PC-3 (cell line): Measurements from ENCODE around the gene AGAP1. TPM values are rescaled to one million over a fixed set of nuclear protein-coding genes. Genes with fewer than 3 reads are reported as not detected.

Experiments
- ATAC-seq: fragments of 200-7000 bp; cut with Tn5 transposase; 2 replicates; pipeline ENCODE4 v1.9.1; 2020; ENCODE audit warnings: mild to moderate bottlenecking, moderate library complexity
- BruUV-seq: library from RNA; stranded (reverse); fragments of 400-500 nt; replicated peaks from 2 replicates; lab custom pipeline; 2021; lab: Mats Ljungman, UMichigan
- CTCF ChIA-PET: fragments of 300-600 bp; sonication (Branson Sonifier 250); formaldehyde crosslinking; loops from one replicate; lab custom pipeline; 2022; ENCODE audit warnings: antibody characterized with exemption; lab: Charles Lee
- POLR2A ChIA-PET: fragments of 300-600 bp; sonication (Branson Sonifier 250); formaldehyde crosslinking; loops from one replicate; lab custom pipeline; 2022; ENCODE audit warnings: antibody characterized with exemption; ENCODE audit not compliant: unreplicated experiment; lab: Charles Lee
- DNase-seq: peaks from one replicate; pipeline ENCODE4 v3.0.0-alpha.2; 2015
- H2AFZ ChIP-seq: fragments of 300-600 bp; sonication (generic); 2 replicates; pipeline ENCODE4 v1.6.0; 2016; ENCODE audit warnings: antibody characterized with exemption, low read length
- H3F3A ChIP-seq: fragments of 300-600 bp; sonication (generic); one replicate; pipeline ENCODE4 v1.6.0; 2017; ENCODE audit warnings: antibody characterized with exemption, low read length, control low read depth, mild to moderate bottlenecking; ENCODE audit not compliant: unreplicated experiment
- H3K27ac ChIP-seq: fragments of 300-600 bp; sonication (generic); 2 replicates; pipeline ENCODE4 v1.5.1; 2016; ENCODE audit warnings: mild to moderate bottlenecking, low read length
- H3K27me3 ChIP-seq: fragments of 300-600 bp; sonication (generic); 2 replicates; pipeline ENCODE4 v1.6.1; 2016; ENCODE audit warnings: low read length, mixed read lengths
- H3K36me3 ChIP-seq: fragments of 300-600 bp; sonication (generic); 2 replicates; pipeline ENCODE4 v1.6.1; 2016; ENCODE audit warnings: low read depth, mixed run types, low read length, mixed read lengths
- H3K4me1 ChIP-seq: fragments of 300-600 bp; sonication (generic); 2 replicates; pipeline ENCODE4 v1.5.1; 2016; ENCODE audit warnings: low read length; ENCODE audit not compliant: insufficient read depth
- H3K4me2 ChIP-seq: fragments of 300-600 bp; sonication (generic); 2 replicates; pipeline ENCODE4 v1.6.0; 2016; ENCODE audit warnings: low read length
- H3K4me3 ChIP-seq: fragments of 300-600 bp; sonication (generic); 2 replicates; pipeline ENCODE4 v1.5.1; 2016; ENCODE audit warnings: mild to moderate bottlenecking, low read length, mixed read lengths
- H3K79me2 ChIP-seq: fragments of 300-600 bp; sonication (generic); 2 replicates; pipeline ENCODE4 v1.6.1; 2017; ENCODE audit warnings: low read length, mixed read lengths
- H3K9ac ChIP-seq: fragments of 300-600 bp; sonication (generic); 2 replicates; pipeline ENCODE4 v1.6.0; 2016; ENCODE audit warnings: mild to moderate bottlenecking, low read length
- H3K9me2 ChIP-seq: fragments of 300-600 bp; sonication (generic); replicated peaks from 2 replicates; pipeline ENCODE4 v1.6.1; 2016; ENCODE audit warnings: mixed run types, low read length, mixed read lengths
- H3K9me3 ChIP-seq: fragments of 300-600 bp; sonication (generic); 2 replicates; pipeline ENCODE4 v1.6.1; 2016; ENCODE audit warnings: low read length, mixed read lengths
- H4K20me1 ChIP-seq: fragments of 300-600 bp; sonication (generic); 2 replicates; pipeline ENCODE4 v1.6.1; 2016; ENCODE audit warnings: low read length, mixed read lengths
- EZH2 ChIP-seq: fragments of 300-600 bp; sonication (generic); IDR thresholded peaks from one replicate; pipeline ENCODE4 v1.6.1; 2017; ENCODE audit warnings: antibody characterized with exemption, mild to moderate bottlenecking, low read length; ENCODE audit not compliant: unreplicated experiment
- EZH2phosphoT487 ChIP-seq: fragments of 300-600 bp; sonication (generic); IDR thresholded peaks from 2 replicates; pipeline ENCODE4 v1.6.1; 2018; ENCODE audit warnings: mild to moderate bottlenecking, antibody characterized with exemption, low read length, borderline replicate concordance
- intact Hi-C: fragments of 100-400 bp; cut with micrococcal nuclease; formaldehyde crosslinking; loops from 2 replicates; pipeline ENCODE4 v1.9.0; 2023
- total RNA-seq: library from RNA; depleted of rRNA; stranded (reverse); fragments of >200 nt; gene quantifications from 2 replicates; pipeline ENCODE4 v1.2.3, GENCODE V29; 2014
- TF ChIP-seq, protein P1 (sequence below): fragments of 300-600 bp; sonication (generic); conservative IDR thresholded peaks from 2 replicates; pipeline ENCODE4 v1.5.1; 2017; ENCODE audit warnings: antibody characterized with exemption, low read depth, mild to moderate bottlenecking, low read length

AGAP1 gene
- total RNA-seq, 1 experiment from 2014 or later: 31.0 TPM

DNA sequence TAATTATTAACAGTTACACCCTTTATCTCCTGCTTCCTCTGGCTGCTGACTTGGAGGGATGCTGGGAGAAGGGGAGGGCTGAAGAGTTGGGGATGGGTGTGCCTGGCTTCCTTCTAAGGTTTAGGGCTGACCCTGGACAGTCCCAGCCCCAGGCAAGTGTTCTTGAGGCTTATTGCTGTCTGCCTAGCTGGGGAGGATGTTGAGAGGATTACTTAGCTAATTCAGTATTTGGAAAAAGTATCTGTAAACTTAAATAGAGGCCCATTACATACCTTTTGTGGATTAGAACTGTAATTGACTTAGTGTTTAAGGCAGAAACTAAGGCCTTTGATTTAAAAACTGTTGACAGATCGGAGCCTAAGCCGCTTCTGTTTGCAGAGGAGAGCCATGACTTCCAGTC, 67.6 kb downstream of the AGAP1 start:
- no peaks in the 10 kb centered on the region for H3K27me3 ChIP-seq
- no peak overlapping the region for H3K9ac ChIP-seq
- H3K36me3 ChIP-seq: no peaks in the 10 kb centered on the region
- POLR2A ChIA-PET: no interaction called here
- H3K9me2 ChIP-seq: no peaks in the 10 kb centered on the region
- no peak overlapping the region for H3K27ac ChIP-seq
- peaks cover 99% of the 10 kb centered on the region for H3K79me2 ChIP-seq
- no peak for DNase-seq
- H3K4me1 ChIP-seq: peaks cover 9% of the 10 kb centered on the region; the same call in 1 of the 2 replicates
- H2AFZ ChIP-seq: no peak overlapping the region
- no peaks in the 10 kb centered on the region for H3K9me3 ChIP-seq
- BruUV-seq: no TSS peak
- no peak for ATAC-seq
- peaks cover 36% of the 10 kb centered on the region for H4K20me1 ChIP-seq
- intact Hi-C loops: no loop called here
- TF ChIP-seq EZH2phosphoT487: no peak
- TF ChIP-seq, protein P1, sequence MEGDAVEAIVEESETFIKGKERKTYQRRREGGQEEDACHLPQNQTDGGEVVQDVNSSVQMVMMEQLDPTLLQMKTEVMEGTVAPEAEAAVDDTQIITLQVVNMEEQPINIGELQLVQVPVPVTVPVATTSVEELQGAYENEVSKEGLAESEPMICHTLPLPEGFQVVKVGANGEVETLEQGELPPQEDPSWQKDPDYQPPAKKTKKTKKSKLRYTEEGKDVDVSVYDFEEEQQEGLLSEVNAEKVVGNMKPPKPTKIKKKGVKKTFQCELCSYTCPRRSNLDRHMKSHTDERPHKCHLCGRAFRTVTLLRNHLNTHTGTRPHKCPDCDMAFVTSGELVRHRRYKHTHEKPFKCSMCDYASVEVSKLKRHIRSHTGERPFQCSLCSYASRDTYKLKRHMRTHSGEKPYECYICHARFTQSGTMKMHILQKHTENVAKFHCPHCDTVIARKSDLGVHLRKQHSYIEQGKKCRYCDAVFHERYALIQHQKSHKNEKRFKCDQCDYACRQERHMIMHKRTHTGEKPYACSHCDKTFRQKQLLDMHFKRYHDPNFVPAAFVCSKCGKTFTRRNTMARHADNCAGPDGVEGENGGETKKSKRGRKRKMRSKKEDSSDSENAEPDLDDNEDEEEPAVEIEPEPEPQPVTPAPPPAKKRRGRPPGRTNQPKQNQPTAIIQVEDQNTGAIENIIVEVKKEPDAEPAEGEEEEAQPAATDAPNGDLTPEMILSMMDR: no peak
- TF ChIP-seq EZH2: no peak
- CTCF ChIA-PET: no interaction called here
- no peaks in the 10 kb centered on the region for H3F3A ChIP-seq
- no peak overlapping the region for H3K4me2 ChIP-seq
- no peak overlapping the region for H3K4me3 ChIP-seq

DNA sequence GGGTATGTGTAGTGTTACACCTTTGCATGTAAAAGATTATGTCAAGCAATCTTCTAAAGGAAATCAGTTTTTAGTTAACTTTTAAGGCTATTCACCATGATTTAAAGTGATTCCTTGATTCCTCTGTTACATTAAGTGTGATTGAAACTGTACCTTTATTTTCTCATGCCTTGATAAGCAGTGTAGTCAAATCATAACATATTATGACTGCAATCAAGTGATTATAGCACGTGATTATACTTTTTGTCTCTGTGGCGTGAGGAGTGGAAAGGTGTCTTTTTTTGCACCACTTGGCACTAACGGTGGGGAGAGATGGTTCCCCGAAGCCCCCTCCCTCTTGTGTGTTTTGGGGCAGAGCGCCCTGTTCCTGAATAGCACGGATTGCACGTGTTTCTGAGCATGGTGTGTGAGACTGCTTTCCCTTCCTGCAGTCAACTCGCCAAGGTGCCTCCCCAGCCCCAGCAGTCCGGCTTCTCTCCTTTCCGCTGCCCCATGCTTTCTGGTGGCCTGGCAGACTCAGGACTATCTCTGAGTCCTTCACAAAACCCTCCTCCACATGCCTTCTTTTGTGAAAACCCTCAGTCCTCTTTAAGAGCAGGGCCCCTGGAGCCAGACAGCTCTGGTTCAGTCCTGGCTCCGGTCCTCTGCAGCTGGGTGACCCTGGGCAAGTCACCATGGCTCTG, 68.4 kb downstream of the AGAP1 start:
- H3K9ac ChIP-seq: no peak overlapping the region
- DNase-seq: no peak
- peaks cover 36% of the 10 kb centered on the region for H4K20me1 ChIP-seq
- peaks cover 99% of the 10 kb centered on the region for H3K79me2 ChIP-seq
- CTCF ChIA-PET: no interaction called here
- H3K4me2 ChIP-seq: no peak overlapping the region
- no peaks in the 10 kb centered on the region for H3K27me3 ChIP-seq
- intact Hi-C loops: no loop called here
- BruUV-seq: no TSS peak
- no peaks in the 10 kb centered on the region for H3K9me2 ChIP-seq
- H3K36me3 ChIP-seq: no peaks in the 10 kb centered on the region
- no peak; the same call in 1 of the 2 replicates for ATAC-seq
- H3K27ac ChIP-seq: no peak overlapping the region
- no peaks in the 10 kb centered on the region for H3K9me3 ChIP-seq
- POLR2A ChIA-PET: no interaction called here
- TF ChIP-seq, protein P1: no peak
- TF ChIP-seq EZH2phosphoT487: no peak
- TF ChIP-seq EZH2: no peak
- H2AFZ ChIP-seq: no peak overlapping the region
- H3K4me3 ChIP-seq: no peak overlapping the region
- H3F3A ChIP-seq: no peaks in the 10 kb centered on the region
- peaks cover 9% of the 10 kb centered on the region; the same call in 1 of the 2 replicates for H3K4me1 ChIP-seq
